GM12892 (cell line): Measurements from ENCODE around the gene JMJD8.

Experiments
- POLR2A ChIP-seq: IDR thresholded peaks from 2 replicates; pipeline ENCODE4 v1.6.1; 2011; ENCODE audit warnings: low read depth, low read length, control low read depth
- TAF1 ChIP-seq: IDR thresholded peaks from 2 replicates; pipeline ENCODE4 v1.6.1; 2011; ENCODE audit warnings: low read depth, mild to moderate bottlenecking, control low read depth, low read length, borderline replicate concordance

DNA sequence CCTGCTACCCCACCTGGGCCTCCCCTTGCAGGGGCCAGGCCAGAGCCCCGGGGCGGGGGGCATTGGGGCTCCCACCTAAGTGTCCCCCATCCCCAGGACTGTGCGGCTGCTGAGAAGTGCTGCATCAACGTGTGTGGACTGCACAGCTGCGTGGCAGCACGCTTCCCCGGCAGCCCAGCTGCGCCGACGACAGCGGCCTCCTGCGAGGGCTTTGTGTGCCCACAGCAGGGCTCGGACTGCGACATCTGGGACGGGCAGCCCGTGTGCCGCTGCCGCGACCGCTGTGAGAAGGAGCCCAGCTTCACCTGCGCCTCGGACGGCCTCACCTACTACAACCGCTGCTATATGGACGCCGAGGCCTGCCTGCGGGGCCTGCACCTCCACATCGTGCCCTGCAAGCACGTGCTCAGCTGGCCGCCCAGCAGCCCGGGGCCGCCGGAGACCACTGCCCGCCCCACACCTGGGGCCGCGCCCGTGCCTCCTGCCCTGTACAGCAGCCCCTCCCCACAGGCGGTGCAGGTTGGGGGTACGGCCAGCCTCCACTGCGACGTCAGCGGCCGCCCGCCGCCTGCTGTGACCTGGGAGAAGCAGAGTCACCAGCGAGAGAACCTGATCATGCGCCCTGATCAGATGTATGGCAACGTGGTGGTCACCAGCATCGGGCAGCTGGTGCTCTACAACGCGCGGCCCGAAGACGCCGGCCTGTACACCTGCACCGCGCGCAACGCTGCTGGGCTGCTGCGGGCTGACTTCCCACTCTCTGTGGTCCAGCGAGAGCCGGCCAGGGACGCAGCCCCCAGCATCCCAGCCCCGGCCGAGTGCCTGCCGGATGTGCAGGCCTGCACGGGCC, 51.4 kb downstream of the JMJD8 start:
- TF ChIP-seq POLR2A (no peak), TAF1 (no peak)
